HG03460 (cell line): Measurements from ENCODE around the gene DNM2.

Experiments used
- ATAC-seq: cut with Tn5 transposase; IDR thresholded peaks from one replicate; pipeline ENCODE4 v1.9.1; 2021; ENCODE audit not compliant: unreplicated experiment

DNM2 gene

GRCh38 chr19:10690341-10690781 lies 27.5 kb upstream of the DNM2 start:
- no peak for ATAC-seq

- ATAC-seq: no peak
These were observed 26.5 kb upstream of the DNM2 start for GRCh38 chr19:10691178-10691881.

- no peak for ATAC-seq
These were observed 26.0 kb upstream of the DNM2 start for GRCh38 chr19:10691883-10692282.

- ATAC-seq: no peak
These were observed 25.1 kb upstream of the DNM2 start for GRCh38 chr19:10692673-10693264.

- no peak for ATAC-seq
These were observed 23.1 kb upstream of the DNM2 start for GRCh38 chr19:10694706-10695307.

GRCh38 chr19:10695401-10696398 lies 22.2 kb upstream of the DNM2 start:
- peak; percentile 67 for ATAC-seq

- no peak for ATAC-seq
These were observed 18.1 kb upstream of the DNM2 start for GRCh38 chr19:10699650-10700335.

GRCh38 chr19:10701955-10702525 lies 15.8 kb upstream of the DNM2 start:
- ATAC-seq: no peak

- ATAC-seq: no peak
These were observed 10.9 kb upstream of the DNM2 start for GRCh38 chr19:10706990-10707389.

GRCh38 chr19:10707440-10707839 lies 10.4 kb upstream of the DNM2 start:
- no peak for ATAC-seq

- ATAC-seq: no peak
These were observed 9.6 kb upstream of the DNM2 start for GRCh38 chr19:10708291-10708690.

- no peak for ATAC-seq
These were observed 5.8 kb upstream of the DNM2 start for GRCh38 chr19:10712045-10712444.

GRCh38 chr19:10712754-10713153 lies 5.1 kb upstream of the DNM2 start:
- no peak for ATAC-seq

- no peak for ATAC-seq
These were observed 4.6 kb upstream of the DNM2 start for GRCh38 chr19:10713317-10713716.

GRCh38 chr19:10717054-10717355 lies 874 bp upstream of the DNM2 start:
- ATAC-seq: no peak

- peak; percentile 15 for ATAC-seq
These were observed 622 bp downstream of the DNM2 start for GRCh38 chr19:10718205-10719196.

GRCh38 chr19:10719466-10719961 lies 1.6 kb downstream of the DNM2 start:
- no peak for ATAC-seq

- ATAC-seq: no peak
These were observed 2.8 kb downstream of the DNM2 start for GRCh38 chr19:10720607-10721125.

GRCh38 chr19:10723591-10723990 lies 5.7 kb downstream of the DNM2 start:
- ATAC-seq: no peak
